ENCODE measurements around the gene NSMCE1.
A peak's percentile ranks its signal among the peaks of the same experiment; 100 is the strongest.

NSMCE1 gene

DNA sequence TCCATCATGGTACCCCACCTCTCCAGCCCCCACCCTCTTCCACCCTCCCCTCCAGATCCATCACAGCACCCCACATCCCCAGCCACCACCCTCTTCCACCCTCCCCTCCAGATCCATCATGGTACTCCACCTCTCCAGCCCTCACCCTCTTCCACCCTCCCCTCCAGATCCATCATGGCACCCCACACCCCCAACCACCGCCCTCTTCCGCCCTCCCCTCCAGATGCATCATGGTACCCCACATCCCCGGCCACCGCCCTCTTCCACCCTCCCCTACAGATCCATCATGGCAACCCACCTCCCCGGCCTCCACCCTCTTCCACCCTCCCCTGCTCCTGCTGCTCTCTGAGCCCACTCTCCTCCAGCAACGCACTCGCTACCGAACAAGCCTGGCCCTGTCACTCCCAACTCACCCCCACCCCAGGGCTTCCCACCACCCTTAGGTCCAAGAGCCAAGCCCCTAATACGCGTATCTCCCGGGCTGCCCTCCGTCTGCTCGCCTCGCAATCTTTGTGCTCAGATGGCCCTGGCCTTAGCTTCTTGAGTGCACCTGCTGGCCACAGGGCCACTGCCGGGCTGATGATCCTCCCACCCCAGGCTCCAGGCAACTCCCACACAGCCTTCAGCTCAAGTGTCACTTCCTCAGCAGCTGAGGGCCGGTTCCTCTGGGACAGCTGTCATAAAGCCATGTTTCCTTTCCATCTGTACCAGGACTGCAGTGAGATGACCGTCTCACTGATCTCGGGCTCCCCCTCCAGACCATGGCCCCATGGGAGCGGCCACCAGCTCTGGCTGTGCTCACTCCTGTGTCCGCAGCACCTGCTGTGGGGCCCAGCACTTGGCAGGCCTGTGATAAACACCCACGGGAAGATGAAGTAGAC, 39.7 kb downstream of the NSMCE1 start:
- no peak for DNase-seq

DNA sequence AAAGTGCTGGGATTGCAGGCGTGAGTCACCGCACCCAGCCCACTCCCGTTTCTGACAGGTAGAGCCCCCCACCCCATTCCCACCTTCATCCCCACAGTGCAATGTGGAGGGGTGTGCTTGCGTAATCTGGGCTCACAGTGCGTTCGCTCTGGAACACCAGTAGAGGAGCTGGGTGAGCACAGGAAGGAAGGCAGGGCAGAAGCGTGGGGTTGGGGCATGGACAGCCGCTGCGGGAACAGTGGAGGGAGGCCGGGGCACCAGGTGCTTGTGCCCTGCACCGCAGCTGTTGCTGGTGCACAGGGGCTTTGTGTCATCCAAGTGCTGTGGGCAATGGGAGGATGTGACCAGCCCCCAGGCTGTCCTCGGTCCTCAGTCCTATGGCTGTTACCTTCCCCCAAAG, 40.5 kb downstream of the NSMCE1 start:
- DNase-seq, result no peak

DNA sequence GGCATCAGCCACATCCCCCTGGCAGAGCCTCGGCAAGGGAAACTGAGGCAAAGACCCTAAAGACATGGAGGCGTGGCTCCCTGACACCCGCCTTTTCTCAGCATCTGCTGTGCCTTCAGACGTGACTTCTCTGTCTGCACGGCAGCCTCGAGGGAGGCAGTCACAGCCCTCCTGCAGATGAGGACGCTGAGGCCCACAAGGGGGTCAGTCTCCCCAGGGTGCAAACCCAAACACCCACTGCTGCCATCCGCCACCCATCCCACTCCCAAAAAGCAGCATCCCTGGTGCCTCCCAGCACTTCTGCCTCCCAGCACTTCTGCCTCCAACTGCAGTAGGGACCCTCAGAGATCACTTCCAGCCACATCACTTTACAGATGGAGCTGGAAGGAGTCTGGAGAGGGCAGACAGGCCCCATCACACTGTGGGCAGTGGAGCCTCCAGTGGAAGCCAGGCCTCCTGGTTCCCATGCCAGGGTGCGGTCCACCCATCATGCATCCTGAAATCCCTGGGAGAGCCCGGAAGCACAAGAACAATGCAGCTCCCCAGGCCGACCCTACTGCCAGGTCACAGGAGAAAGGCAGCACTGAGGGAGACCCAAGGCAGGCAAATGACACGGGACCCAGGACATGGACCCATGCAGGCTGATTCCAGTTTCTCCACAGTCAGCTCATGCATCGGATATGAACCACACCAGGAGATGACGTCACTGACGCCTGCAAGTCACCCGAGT, 41.4 kb downstream of the NSMCE1 start:
- DNase-seq, result no peak

DNA sequence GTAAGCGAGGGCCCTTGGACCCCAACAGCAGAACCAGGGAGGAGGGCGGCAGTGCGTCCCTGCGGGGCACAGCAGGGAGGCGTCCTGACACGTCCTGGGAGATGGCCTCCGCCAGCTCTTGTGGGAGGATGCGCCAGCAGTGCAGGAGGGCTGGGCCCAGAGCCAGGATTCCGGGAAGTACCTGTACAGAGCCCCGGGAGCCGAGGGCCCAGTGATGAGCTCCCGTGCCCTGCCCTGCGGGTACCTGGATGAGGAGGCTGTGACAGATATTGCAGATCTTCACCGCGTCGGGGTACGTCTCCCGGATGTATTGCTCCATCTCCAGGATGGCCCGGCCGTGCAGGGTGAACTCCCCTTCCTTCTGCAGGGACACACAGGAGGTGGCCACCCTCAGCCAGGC, 42.1 kb downstream of the NSMCE1 start:
- DNase-seq, result no peak

DNA sequence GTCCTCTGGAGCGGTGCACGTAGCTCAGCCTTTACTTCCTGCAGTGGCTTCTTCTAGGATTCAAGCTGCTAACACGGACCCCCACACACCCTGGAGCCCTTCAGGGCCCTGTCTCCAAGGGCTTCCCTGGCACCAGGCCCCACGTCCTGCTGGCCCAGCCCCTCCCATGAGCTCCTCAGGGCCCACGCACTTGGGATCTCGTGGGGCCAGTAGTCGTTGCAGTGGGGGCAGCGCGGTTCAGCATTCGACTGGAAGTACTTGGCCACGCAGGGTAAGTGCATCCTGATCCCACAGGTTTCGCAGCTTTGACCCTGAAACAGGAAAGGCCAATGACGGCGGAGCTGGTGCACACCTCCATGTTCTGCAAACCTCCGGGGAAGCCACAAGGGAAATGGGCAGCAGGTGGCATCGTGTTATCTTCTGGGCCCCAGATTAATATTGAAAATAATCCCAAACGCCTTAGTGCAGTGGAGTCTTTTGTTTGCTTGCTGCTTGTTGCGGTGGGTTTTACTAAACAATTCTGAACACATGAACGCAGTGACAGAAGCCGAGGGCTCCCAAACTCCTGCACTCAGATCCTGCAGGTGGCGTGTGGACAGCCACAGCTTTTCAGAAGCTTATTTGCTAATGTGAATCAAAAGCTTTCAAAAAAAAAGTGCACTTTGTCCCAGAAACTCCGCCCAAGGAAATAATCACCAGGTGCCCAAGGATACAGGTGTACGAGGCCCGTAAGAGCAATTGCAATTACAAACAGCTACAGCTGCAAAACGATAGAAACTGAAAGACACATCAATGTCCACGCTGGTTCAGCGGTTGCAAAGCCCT, 42.8 kb downstream of the NSMCE1 start:
- DNase-seq, result no peak

DNA sequence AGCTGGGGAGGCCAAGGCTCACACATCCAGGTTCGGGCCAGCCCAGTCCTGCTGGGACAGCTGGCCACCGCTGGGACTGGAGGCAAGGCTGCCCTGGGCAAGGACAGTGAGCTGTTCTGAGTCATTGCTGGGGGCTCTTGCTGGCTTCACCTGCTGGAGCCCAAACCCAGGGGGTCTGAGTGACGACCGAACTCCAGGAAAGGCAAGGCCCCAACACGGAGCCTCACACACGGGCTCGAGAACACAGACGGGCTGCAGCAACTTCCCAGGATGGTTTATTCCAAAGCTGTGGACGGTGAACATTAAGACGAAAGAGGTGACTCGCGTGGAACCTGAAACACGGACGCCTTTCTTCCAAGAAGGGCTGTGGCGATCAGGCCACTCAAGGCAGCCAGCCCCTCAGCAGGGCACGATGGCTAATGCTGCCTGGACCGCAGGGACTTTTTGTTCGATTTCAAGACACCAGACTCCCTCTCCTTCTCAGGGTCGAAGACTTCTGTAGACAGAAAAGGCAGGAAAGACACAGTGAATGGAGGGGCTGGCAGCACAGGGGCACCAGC, 43.8 kb downstream of the NSMCE1 start:
- DNase-seq, result no peak

DNA sequence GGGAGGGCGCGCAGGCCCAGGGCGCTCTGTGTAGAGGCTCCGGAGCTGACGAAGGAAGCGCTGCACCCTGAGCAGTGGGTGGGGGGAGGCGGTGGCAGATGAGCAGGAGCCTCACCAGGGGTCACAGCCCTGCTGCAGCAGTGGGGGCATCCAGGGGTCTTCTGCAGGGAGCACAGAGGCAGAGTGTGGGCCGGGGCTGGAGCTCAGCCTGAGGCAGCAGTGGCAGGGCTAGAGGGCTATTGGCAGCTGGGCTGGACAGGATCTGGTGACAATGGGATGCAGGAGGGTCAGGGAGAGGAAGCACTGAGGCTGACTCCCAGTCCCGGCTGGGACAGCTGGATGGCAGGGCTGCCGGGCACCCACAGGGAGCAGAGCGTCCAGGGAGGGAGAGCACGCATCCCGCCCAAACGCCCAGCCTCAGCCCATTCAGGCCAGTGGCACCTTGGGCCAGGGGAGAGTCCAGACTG, 44.3 kb downstream of the NSMCE1 start:
- DNase-seq, result no peak

DNA sequence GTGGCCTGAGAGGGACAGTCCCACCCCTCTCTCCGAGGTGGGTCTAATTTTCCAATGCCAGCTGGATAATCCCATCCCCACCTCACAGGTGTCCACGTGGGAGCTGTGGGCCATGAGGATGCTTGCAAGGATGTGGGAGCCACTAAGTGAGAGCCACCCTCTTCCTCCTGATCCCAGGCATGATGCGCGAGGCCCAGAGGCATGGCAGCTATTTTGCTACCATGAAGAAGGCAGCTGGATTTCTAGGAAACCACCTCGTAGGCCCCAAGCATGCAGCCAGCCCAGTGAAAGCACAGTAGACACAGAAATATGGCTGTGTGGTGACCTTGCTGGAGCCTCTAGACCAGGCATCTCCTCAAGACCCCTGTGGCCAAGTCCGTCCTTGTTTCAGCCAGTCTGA, 44.9 kb downstream of the NSMCE1 start:
- no peak for DNase-seq

DNA sequence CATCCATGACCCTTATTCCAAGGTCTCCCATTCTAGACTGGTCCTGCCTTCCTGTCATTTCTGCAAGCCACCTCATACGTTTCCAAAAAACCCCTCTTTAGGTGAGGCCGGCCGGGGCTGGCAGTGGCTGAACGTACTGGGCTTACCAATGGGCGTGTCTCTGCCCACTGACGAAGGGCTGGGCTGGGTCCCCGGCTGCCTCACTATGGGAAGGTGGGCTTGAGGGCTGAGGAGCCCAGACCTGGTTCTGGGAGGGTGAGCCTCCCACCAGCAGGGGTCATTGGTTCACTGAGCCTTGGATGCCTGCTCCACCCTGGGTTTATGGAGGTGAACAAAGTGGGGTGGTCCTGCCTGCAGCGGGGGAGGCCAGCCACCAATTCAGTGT, 45.4 kb downstream of the NSMCE1 start:
- DNase-seq, result no peak

DNA sequence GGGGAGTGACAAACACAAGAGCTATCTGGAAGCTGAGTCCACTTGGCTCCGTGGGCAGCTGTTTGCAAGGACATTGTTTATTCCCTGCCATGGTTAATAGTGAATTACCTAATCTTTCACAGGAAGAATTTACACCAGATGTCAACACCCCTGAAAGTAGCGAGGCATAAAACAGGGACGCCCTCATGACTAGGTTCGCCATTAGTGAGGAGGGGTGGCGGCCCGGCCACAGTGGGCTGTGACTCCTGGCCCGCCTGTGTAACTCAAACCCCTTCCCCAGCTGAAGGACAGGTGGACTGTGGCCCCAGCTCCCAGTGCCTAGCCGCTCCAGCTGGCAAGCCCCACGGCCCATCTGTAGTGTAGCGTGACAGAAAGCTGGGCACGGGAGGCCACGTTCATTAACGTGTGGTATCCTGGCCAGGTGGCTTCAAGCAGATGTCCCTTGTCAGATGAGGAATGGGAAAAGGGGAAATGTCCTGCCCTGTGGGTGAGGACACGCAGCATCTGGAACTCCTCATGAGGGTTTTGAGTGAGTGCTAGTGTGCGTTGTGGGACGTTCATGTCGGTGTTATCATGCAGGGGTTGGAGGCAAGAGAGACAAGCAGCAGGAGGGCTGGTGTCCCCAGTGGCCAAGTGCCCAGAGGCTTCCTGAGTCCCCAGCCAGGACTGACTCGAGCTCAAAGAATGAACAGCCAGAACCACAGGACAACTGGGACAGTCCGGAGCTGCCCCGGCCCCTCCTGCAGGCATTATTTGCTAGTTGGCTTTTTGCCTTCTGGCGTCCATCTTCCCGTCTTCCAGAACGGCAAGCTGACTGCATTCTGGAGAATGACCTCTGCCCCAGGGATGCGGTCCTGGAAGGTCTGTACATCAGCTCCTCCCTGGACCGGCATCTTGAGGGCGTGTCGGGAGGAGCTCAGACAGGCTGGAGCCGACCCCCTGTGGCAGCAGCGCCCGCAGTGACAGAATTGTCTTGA, 46.0 kb downstream of the NSMCE1 start:
- peak; percentile 58 for DNase-seq

DNA sequence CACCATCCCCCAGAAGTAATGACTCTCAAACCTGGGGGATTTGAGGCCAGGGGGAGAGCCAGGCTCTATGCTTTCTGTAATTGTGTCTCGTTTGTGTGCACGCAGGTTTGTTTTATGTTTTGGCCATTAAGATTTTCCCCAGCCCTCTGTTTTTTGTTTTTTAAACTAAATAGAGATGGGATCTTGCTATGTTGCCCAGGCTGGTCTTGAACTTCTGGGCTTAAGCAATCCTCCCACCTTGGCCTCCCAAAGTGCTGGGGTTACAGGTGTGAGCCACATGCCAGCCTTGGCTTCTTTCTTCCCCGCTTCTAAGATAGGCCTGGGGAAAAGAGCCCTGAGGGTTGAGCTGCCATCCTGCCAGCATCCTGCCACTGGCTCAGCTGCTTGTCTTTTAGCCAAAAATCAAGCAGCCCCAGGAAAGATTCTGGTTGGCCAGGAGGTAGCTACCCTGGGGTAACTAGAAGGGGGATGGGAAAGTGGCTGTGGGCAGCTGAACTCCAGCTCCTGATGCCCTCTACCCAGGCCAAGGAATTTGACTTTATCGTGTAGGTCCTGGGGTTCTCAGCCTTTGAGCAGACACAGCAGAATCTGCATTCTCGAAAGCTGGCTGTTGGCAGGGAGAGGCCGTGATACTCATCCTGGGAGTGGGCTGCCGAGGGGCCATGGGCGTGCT, 46.9 kb downstream of the NSMCE1 start:
- no peak for DNase-seq

DNA sequence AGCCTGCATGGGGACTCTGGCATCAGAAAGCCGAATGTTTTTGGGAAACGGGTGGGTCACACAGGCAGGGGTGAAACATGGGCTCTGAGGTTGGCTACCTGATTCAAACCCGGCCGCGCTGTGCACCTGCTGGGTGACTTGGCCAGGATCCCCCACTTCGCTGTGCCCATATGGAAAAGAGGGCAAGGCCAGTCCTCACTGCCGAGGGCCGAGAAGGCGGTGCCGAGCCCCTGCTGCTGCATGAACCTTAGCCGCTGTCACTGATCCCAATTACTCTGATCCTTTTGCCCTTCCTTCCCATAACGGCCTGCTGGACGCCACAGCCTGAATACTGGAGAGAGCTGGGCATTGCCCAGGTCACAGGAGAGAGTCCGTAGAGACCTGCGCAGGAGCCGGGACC, 47.6 kb downstream of the NSMCE1 start:
- DNase-seq, result no peak

DNA sequence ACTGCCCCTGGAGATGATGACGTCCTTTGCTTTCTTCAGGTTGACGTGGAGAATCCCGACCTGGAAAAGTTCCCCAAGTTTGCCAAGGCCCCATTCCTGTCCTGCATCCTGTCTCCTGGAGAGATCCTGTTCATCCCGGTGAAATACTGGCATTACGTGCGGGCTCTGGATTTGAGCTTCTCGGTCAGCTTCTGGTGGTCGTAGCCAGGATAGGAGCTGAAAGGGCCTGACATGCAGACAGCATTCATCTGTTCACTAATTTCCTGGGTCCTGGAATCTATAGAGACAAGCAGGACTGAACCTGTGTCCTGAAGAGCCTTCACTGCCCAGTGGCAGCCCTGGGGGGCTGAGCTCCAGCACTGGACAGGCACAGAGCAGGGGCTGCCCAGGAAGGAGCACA, 48.0 kb downstream of the NSMCE1 start:
- DNase-seq, result no peak

DNA sequence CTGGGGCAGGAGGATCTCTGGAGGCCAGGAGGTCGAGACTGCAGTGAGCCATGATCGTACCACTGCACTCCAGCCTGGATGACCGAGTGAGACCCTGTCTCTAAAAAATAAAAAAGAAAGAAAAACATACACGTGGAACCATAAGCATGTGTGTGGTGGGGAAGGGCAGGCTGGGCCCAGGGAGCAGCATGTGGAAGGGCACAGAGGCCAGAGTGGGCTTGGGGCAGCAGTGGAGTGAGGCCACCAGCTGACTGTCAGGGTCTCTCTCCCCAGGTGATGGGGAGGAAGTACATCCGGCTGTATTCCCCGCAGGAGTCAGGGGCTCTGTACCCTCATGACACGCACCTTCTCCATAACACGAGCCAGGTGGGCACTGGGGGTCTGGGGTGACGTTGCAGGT, 48.5 kb downstream of the NSMCE1 start:
- DNase-seq, result no peak

DNA sequence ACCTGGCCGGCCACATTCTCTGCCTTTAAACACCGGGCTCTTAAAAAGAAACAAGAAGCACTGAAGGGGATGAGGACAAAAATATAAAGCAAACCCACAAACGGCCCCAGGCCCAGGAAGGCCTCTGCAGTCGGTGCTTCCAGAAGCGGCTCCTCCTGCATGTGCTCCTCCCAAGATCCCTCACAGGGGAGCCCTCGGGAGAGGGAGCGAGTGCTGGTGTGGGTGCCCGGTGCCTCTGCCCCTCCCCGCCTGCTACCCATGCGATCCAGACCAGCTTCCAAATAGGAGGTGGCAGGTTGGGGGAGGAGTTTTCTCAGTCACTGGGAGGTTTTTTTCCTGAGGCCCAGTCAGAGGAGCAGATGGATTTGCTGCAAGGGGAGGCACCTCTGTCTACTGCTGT, 49.4 kb downstream of the NSMCE1 start:
- DNase-seq, result no peak

DNA sequence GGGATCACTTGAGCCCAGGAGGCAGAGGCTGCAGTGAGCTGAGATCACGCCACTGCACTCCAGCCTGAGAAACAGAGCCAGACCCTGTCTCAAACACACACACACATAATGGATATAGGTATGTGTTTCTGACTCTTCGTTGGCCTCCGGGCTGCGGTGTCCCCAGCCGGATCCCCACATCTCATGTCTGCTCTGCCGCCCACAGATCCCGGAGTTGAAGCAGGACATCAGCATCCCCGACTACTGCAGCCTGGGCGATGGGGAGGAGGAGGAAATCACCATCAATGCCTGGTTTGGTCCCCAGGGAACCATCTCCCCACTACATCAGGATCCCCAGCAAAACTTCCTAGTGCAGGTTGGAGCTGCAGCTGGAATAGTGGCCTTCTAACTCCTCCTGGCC, 49.8 kb downstream of the NSMCE1 start:
- DNase-seq, result no peak

DNA sequence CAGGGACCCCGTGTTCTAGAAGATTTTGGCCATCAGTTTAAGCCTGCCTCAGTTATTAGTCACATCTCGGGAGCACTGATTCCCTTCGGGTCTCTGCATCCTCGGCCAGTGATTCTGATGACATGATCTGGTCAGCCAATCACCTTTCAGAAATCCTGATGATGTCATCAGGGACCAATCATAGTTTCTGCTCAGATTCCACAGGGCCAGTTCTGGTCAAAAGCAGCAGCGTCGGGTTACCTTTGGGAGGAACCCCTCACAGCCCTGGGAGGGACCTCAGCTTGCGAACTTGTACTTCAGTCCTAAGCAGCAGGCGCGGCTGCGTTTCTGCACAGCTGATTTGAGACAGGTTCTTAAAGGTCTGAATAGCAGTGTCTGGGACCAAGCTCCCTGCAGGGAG, 51.3 kb downstream of the NSMCE1 start:
- no peak for DNase-seq

DNA sequence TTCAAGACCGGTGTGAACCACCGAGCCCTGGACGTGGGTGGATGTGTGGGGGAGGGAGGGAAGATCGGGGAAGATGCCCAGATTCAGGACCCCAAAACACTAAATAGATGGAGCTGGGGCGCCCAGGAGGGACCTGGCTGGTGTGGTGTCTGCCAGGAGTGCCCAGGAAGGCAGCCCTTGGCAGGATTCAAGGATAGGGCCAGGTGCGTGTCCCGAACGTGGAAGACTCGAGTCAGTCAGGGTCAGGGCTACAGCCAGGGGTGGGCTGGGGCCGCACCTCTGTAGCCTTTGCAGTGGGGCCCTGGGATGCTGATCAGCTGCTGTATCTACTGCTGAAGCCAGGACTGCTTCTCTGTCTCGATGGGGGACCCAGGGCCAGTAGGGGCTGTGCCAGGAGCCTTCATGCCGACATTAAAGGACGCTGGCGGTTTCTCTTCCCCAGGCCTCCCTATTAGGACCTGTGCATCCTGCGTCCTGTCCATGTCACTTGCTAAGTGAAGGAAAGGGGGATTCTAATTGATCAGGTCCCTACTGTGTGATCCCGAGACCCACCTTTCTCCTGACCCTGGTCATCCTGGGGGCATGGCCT, 52.2 kb downstream of the NSMCE1 start:
- no peak for DNase-seq

DNA sequence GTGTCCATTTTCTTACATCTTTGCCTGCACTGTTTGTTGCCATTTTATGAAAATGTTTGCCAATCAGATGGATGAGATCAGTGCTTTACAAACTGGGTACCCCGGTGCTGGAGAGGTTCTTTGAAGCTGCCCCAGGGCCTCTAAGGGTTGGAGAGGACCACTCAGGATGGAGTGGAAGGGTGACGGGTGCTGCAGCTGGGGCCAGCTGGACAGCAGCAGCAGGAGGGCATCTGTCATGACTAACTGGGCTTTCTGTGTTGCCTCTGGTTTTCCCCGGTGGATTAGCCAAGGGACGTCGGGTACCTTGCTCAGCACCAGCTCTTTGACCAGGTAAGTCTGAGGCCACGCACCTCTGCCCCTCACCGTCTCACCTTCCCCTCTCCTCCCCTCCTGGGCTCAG, 52.9 kb downstream of the NSMCE1 start:
- no peak for DNase-seq

DNA sequence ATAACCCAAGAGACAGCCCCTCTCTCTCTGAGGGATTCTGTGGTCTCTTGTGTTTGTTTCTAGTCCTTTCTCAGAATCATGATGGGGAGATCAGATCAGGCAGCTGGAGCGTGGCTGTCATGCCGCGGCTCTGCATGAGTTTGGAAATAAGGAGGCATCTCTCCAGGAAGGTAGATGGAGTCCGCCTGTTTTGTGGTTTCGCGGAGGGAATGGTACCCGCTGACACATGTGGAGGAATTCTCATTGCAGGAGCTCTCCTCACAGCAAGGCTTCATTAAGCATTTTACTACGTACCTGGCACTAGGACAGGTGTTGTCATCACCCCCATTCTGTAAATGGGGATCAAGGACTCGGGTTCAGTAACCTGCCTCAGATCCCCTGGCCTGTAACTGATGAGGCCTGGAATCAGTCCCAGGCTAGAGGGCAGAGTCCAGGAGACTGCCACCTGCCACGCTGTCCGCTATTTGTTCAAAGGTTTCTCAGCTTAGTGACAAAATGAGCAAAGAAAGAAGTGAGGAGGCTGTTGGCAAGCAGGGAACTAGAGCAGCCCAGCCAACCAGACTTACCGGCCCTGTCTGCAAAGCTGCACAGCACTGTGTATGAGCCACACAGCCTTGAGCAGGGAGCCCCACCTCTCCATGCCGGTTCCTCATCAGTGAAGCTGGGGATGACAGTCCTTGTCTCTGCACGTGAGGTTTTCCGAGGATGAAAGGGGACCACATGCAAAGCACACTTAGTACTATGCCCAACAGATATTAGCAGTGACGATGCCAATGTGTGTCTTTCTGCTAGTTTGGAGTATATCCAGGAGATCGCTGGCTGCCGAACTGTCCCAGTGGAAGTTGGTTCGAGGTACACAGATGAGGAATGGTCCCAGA, 54.2 kb downstream of the NSMCE1 start:
- DNase-seq, result no peak
